ENCODE data around the gene HACD1.

Gene HACD1

GRCh38 chr10:17563452-17563851 is 53.7 kb downstream of the HACD1 start:
- no peaks in the 10 kb centered on the region for H3K36me3 ChIP-seq (ENCODE audit: control insufficient read depth, low read depth, low read length)
- peaks cover 9% of the 10 kb centered on the region for H3K4me1 ChIP-seq (ENCODE audit: control insufficient read depth, low read depth, low read length)
- H3K9ac ChIP-seq (ENCODE audit: low read length): no peak overlapping the region
- no peaks in the 10 kb centered on the region for H3K27me3 ChIP-seq (ENCODE audit: control insufficient read depth, insufficient read depth, low read length)
- H3K27ac ChIP-seq (ENCODE audit: low read length): no peak overlapping the region
- H3K4me3 ChIP-seq (ENCODE audit: low read length): no peak overlapping the region
- no peaks in the 10 kb centered on the region for H3K9me3 ChIP-seq (ENCODE audit: control insufficient read depth, low read depth, low read length)

DNA sequence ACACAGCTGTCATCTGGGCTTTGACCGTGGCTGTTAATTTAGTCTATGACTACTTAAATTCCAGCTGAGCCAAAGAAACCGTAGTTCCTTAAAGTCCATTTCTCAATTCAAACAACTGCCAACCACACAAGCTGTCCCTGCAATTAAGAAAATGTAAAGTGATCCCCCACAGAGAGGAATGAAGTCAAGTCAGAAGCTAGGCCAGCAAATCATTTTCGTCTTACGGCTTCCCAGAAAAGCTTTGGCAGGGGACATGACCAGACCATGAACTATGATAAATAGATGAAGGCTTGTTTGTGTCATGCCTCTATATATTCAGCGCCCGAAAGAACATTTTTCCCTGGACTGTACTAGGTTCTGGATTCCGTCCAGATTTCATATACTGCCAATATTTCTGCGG is 54.6 kb downstream of the HACD1 start:
- Histone ChIP-seq H3K36me3 (ENCODE audit: control insufficient read depth, low read depth, low read length) (no peaks in the 10 kb centered on the region), H3K4me1 (ENCODE audit: control insufficient read depth, low read depth, low read length) (peaks cover 9% of the 10 kb centered on the region), H3K27me3 (ENCODE audit: control insufficient read depth, insufficient read depth, low read length) (no peaks in the 10 kb centered on the region), H3K9me3 (ENCODE audit: control insufficient read depth, low read depth, low read length) (no peaks in the 10 kb centered on the region), H3K9ac (ENCODE audit: low read length) (no peak overlapping the region), H3K4me3 (ENCODE audit: low read length) (no peak overlapping the region), H3K27ac (ENCODE audit: low read length) (no peak overlapping the region)

- no peaks in the 10 kb centered on the region for H3K27me3 ChIP-seq (ENCODE audit: control insufficient read depth, insufficient read depth, low read length)
- H3K9ac ChIP-seq (ENCODE audit: low read length): no peak overlapping the region
- no peak overlapping the region for H3K4me3 ChIP-seq (ENCODE audit: low read length)
- H3K9me3 ChIP-seq (ENCODE audit: control insufficient read depth, low read depth, low read length): no peaks in the 10 kb centered on the region
- H3K36me3 ChIP-seq (ENCODE audit: control insufficient read depth, low read depth, low read length): no peaks in the 10 kb centered on the region
- H3K4me1 ChIP-seq (ENCODE audit: control insufficient read depth, low read depth, low read length): peaks cover 9% of the 10 kb centered on the region
- no peak overlapping the region for H3K27ac ChIP-seq (ENCODE audit: low read length)
Measured at GRCh38 chr10:17561111-17561510, 56.1 kb downstream of the HACD1 start.

DNA sequence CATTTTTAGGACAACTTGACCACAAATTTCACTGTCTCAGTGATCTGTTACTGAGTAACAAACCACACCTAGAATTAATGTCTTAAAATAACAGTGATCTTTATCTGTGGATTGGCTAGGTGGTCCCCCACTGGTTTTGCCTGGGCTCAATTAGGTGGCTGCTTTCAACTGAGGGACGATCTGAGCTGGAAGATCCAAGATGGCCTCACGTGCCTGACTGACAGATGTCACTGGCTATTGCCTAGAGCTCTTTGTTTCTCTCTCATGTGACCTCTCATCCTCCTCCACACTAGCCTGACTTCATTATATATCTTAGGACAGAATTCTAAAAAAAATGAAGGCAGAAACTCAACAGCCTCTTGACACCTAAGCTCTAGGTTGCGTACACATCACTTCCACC is 59.7 kb downstream of the HACD1 start:
- no peak overlapping the region for H3K27ac ChIP-seq (ENCODE audit: low read length)
- no peaks in the 10 kb centered on the region for H3K9me3 ChIP-seq (ENCODE audit: control insufficient read depth, low read depth, low read length)
- H3K27me3 ChIP-seq (ENCODE audit: control insufficient read depth, insufficient read depth, low read length): no peaks in the 10 kb centered on the region
- peaks cover 4% of the 10 kb centered on the region for H3K4me1 ChIP-seq (ENCODE audit: control insufficient read depth, low read depth, low read length)
- H3K36me3 ChIP-seq (ENCODE audit: control insufficient read depth, low read depth, low read length): no peaks in the 10 kb centered on the region
- H3K9ac ChIP-seq (ENCODE audit: low read length): no peak overlapping the region
- H3K4me3 ChIP-seq (ENCODE audit: low read length): no peak overlapping the region

DNA sequence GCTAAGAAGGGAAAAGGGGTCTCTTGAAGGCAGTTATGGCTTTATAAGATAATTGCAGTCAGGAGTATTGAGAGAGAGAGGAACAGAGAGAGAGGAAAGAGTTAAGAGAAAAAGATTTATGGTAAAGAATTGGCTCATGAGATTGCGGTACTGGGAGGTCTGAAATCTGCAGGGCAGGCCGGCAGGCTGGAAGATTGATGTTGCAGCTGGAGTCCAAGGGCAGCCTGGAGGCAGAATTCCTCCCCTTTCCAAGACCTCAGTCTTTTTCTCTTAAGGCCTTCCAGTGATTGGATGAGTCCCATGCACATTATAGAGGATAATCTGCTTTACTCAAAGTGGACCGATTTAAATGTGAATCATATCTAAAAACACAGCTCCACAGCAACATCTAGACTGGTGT is 68.4 kb downstream of the HACD1 start:
- Histone ChIP-seq H3K9ac (ENCODE audit: low read length) (no peak overlapping the region), H3K36me3 (ENCODE audit: control insufficient read depth, low read depth, low read length) (no peaks in the 10 kb centered on the region), H3K27me3 (ENCODE audit: control insufficient read depth, insufficient read depth, low read length) (no peaks in the 10 kb centered on the region), H3K4me3 (ENCODE audit: low read length) (no peak overlapping the region), H3K4me1 (ENCODE audit: control insufficient read depth, low read depth, low read length) (no peaks in the 10 kb centered on the region), H3K9me3 (ENCODE audit: control insufficient read depth, low read depth, low read length) (peaks cover 1% of the 10 kb centered on the region), H3K27ac (ENCODE audit: low read length) (no peak overlapping the region)

GRCh38 chr10:17548162-17548561 is 69.0 kb downstream of the HACD1 start:
- no peak overlapping the region for H3K4me3 ChIP-seq (ENCODE audit: low read length)
- no peaks in the 10 kb centered on the region for H3K36me3 ChIP-seq (ENCODE audit: control insufficient read depth, low read depth, low read length)
- H3K27me3 ChIP-seq (ENCODE audit: control insufficient read depth, insufficient read depth, low read length): no peaks in the 10 kb centered on the region
- H3K9me3 ChIP-seq (ENCODE audit: control insufficient read depth, low read depth, low read length): peaks cover 2% of the 10 kb centered on the region
- no peaks in the 10 kb centered on the region for H3K4me1 ChIP-seq (ENCODE audit: control insufficient read depth, low read depth, low read length)
- H3K9ac ChIP-seq (ENCODE audit: low read length): no peak overlapping the region
- no peak overlapping the region for H3K27ac ChIP-seq (ENCODE audit: low read length)

DNA sequence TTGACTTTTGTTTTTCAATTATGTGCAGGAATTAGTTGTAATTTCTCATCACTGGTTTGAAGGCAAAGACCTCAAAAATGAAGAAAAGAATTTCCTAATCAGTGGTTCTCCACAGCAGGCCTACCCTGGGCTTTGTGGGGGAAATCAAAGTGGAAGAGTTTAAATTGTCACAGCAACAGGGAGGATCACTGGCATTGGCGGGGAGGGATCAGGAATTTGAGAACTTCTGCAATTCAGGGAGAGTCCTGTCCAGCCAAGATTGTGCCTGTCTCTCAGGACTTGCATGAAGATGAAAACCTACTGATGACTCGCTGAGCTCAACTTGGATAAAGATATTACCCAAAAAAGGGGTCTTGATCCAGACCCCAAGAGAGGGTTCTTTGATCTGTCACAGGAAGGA is 70.1 kb downstream of the HACD1 start:
- no peaks in the 10 kb centered on the region for H3K27me3 ChIP-seq (ENCODE audit: control insufficient read depth, insufficient read depth, low read length)
- H3K9ac ChIP-seq (ENCODE audit: low read length): no peak overlapping the region
- no peaks in the 10 kb centered on the region for H3K36me3 ChIP-seq (ENCODE audit: control insufficient read depth, low read depth, low read length)

GRCh38 chr10:17544465-17544864 is 72.7 kb downstream of the HACD1 start:
- Histone ChIP-seq H3K4me1 (ENCODE audit: control insufficient read depth, low read depth, low read length) (no peaks in the 10 kb centered on the region), H3K4me3 (ENCODE audit: low read length) (no peak overlapping the region), H3K9ac (ENCODE audit: low read length) (no peak overlapping the region), H3K9me3 (ENCODE audit: control insufficient read depth, low read depth, low read length) (peaks cover 2% of the 10 kb centered on the region), H3K36me3 (ENCODE audit: control insufficient read depth, low read depth, low read length) (no peaks in the 10 kb centered on the region), H3K27ac (ENCODE audit: low read length) (no peak overlapping the region), H3K27me3 (ENCODE audit: control insufficient read depth, insufficient read depth, low read length) (no peaks in the 10 kb centered on the region)

More for the DNA sequence above, 70.1 kb downstream of the HACD1 start:
- peaks cover 2% of the 10 kb centered on the region for H3K9me3 ChIP-seq (ENCODE audit: control insufficient read depth, low read depth, low read length)
- H3K4me3 ChIP-seq (ENCODE audit: low read length): no peak overlapping the region
- no peaks in the 10 kb centered on the region for H3K4me1 ChIP-seq (ENCODE audit: control insufficient read depth, low read depth, low read length)
- H3K27ac ChIP-seq (ENCODE audit: low read length): no peak overlapping the region

Data from iPS-18a (cell line).